ENCODE data around the gene TVP23C.
"Not testable (repeated sequence)": the region's sequence is repeated elsewhere in the genome, so short reads cannot be mapped to it uniquely, and the experiment has no call there.

Gene TVP23C

GRCh38 chr17:15514469-15514868 is 48.8 kb downstream of the TVP23C start:
- no peaks in the 10 kb centered on the region for H3K36me3 ChIP-seq (ENCODE audit: control insufficient read depth, insufficient read depth, low read length)
- H3K4me1 ChIP-seq (ENCODE audit: control insufficient read depth, insufficient read depth, low read length) = no peaks in the 10 kb centered on the region
- no peaks in the 10 kb centered on the region for H3K27me3 ChIP-seq (ENCODE audit: control insufficient read depth, insufficient read depth, low read length)
- H3K4me3 ChIP-seq (ENCODE audit: low read length) = no peak overlapping the region
- no peaks in the 10 kb centered on the region for H3K9me3 ChIP-seq (ENCODE audit: control insufficient read depth, low read length)
- no peak overlapping the region for H3K9ac ChIP-seq (ENCODE audit: low read length)

DNA sequence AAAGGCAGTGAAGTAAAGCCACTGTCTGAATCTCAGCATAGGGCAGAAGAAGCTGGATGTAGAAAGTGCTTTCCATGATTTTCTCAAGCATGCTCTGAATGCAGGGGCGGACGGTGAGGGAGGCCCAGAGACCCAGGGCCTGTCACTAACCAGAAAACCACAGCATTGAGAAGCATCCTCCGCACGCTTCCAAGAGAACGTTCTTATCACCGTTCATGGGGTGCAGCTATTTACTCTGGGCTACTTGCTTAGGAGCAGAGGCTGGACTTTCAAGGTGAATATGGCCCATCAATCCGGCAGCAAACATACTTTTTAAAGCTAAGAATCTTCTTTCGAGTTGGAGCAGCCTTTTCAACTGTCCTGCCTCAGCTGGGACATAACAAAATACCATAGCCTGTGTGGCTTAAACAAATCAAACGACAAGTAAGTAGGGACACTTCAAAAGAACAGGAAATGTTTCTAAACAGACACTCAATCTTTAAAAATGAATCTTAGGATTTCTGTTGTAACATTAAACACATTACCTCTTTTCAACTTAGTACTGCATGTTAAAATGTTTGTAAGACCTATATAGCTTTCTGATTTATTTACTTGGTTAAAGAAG is 49.3 kb downstream of the TVP23C start:
- Histone ChIP-seq H3K9ac (ENCODE audit: low read length) (no peak overlapping the region), H3K9me3 (ENCODE audit: control insufficient read depth, low read length) (no peaks in the 10 kb centered on the region), H3K27me3 (ENCODE audit: control insufficient read depth, insufficient read depth, low read length) (no peaks in the 10 kb centered on the region), H3K4me1 (ENCODE audit: control insufficient read depth, insufficient read depth, low read length) (no peaks in the 10 kb centered on the region), H3K36me3 (ENCODE audit: control insufficient read depth, insufficient read depth, low read length) (no peaks in the 10 kb centered on the region), H3K4me3 (ENCODE audit: low read length) (no peak overlapping the region)

GRCh38 chr17:15513058-15513791 is 50.1 kb downstream of the TVP23C start:
- Histone ChIP-seq H3K27me3 (ENCODE audit: control insufficient read depth, insufficient read depth, low read length) (no peaks in the 10 kb centered on the region), H3K4me3 (ENCODE audit: low read length) (no peak overlapping the region), H3K36me3 (ENCODE audit: control insufficient read depth, insufficient read depth, low read length) (no peaks in the 10 kb centered on the region), H3K9me3 (ENCODE audit: control insufficient read depth, low read length) (no peaks in the 10 kb centered on the region), H3K4me1 (ENCODE audit: control insufficient read depth, insufficient read depth, low read length) (no peaks in the 10 kb centered on the region), H3K9ac (ENCODE audit: low read length) (no peak overlapping the region)

- Histone ChIP-seq H3K27me3 (ENCODE audit: control insufficient read depth, insufficient read depth, low read length) (no peaks in the 10 kb centered on the region), H3K9ac (ENCODE audit: low read length) (no peak overlapping the region), H3K36me3 (ENCODE audit: control insufficient read depth, insufficient read depth, low read length) (no peaks in the 10 kb centered on the region), H3K4me1 (ENCODE audit: control insufficient read depth, insufficient read depth, low read length) (no peaks in the 10 kb centered on the region), H3K9me3 (ENCODE audit: control insufficient read depth, low read length) (no peaks in the 10 kb centered on the region), H3K4me3 (ENCODE audit: low read length) (no peak overlapping the region)
Observed at GRCh38 chr17:15512071-15512709, 51.1 kb downstream of the TVP23C start.

- H3K36me3 ChIP-seq (ENCODE audit: control insufficient read depth, insufficient read depth, low read length) = no peaks in the 10 kb centered on the region
- H3K4me3 ChIP-seq (ENCODE audit: low read length) = no peak overlapping the region
- no peaks in the 10 kb centered on the region for H3K27me3 ChIP-seq (ENCODE audit: control insufficient read depth, insufficient read depth, low read length)
- no peak overlapping the region for H3K9ac ChIP-seq (ENCODE audit: low read length)
- no peaks in the 10 kb centered on the region for H3K4me1 ChIP-seq (ENCODE audit: control insufficient read depth, insufficient read depth, low read length)
- no peaks in the 10 kb centered on the region for H3K9me3 ChIP-seq (ENCODE audit: control insufficient read depth, low read length)
Observed at GRCh38 chr17:15511142-15511541, 52.1 kb downstream of the TVP23C start.

DNA sequence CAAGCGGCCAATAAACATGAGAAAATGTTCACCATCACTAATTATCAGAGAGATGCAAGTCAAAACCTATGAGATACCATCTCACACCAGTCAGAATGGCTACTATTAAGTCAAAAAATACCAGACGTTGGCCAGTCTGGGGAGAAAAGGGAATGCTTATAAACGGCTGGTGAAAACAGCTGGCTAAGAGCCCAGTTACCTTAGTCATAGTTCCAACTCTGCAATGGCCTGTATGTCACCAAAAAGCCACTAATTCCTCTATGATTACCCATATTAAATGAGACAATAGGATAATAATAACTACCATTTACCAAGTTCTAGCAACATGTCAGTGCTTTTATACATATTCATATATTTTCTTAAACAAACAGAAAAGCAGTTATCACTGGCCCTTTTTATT is 52.9 kb downstream of the TVP23C start:
- Histone ChIP-seq H3K9ac (ENCODE audit: low read length) (no peak overlapping the region), H3K4me3 (ENCODE audit: low read length) (no peak overlapping the region), H3K4me1 (ENCODE audit: control insufficient read depth, insufficient read depth, low read length) (no peaks in the 10 kb centered on the region), H3K9me3 (ENCODE audit: control insufficient read depth, low read length) (no peaks in the 10 kb centered on the region), H3K36me3 (ENCODE audit: control insufficient read depth, insufficient read depth, low read length) (no peaks in the 10 kb centered on the region), H3K27me3 (ENCODE audit: control insufficient read depth, insufficient read depth, low read length) (no peaks in the 10 kb centered on the region)

DNA sequence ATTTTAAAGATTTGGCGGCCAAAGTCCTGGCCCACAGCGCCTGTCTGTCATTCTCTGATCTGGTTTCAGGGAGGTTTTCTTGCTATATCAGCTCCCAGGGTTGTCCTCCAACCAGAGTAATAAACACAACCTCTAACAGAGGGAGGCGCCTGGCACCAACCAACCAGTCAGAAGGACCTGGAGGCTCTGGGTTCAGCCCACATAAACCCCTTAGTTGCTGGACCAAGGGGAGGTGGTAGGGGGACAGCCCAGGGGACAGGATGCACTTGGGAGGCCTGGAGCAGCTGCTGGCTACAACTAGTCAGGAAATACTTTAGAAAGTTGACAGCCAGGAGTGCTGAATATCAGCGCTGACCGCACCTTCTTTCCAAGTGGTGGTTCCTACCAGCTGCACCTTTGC is 54.2 kb downstream of the TVP23C start:
- Histone ChIP-seq H3K27me3 (ENCODE audit: control insufficient read depth, insufficient read depth, low read length) (no peaks in the 10 kb centered on the region), H3K4me1 (ENCODE audit: control insufficient read depth, insufficient read depth, low read length) (no peaks in the 10 kb centered on the region), H3K9me3 (ENCODE audit: control insufficient read depth, low read length) (no peaks in the 10 kb centered on the region), H3K36me3 (ENCODE audit: control insufficient read depth, insufficient read depth, low read length) (no peaks in the 10 kb centered on the region), H3K9ac (ENCODE audit: low read length) (no peak overlapping the region), H3K4me3 (ENCODE audit: low read length) (no peak overlapping the region)

DNA sequence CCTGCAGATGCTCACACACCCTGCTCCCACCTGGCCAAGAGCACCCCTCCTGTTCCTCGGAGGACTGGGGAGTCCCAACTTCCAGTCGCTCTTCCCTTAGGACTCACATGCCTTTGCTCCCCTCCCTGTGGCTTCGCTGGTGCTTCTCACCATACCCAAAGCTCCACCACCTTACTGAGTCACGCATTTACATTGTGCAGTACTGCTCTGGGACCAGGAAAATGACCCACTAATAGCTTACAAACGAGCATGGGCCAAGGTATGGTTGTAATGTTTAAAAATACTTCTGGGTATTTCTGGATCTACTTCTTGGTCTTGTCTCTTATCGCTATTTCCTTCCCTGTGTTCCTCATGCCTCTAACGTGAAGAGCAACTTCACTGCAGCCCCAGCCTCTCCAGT is 54.8 kb downstream of the TVP23C start:
- H3K36me3 ChIP-seq (ENCODE audit: control insufficient read depth, insufficient read depth, low read length) = no peaks in the 10 kb centered on the region
- H3K4me1 ChIP-seq (ENCODE audit: control insufficient read depth, insufficient read depth, low read length) = no peaks in the 10 kb centered on the region
- H3K9ac ChIP-seq (ENCODE audit: low read length) = no peak overlapping the region
- no peaks in the 10 kb centered on the region for H3K27me3 ChIP-seq (ENCODE audit: control insufficient read depth, insufficient read depth, low read length)
- H3K9me3 ChIP-seq (ENCODE audit: control insufficient read depth, low read length) = no peaks in the 10 kb centered on the region
- no peak overlapping the region for H3K4me3 ChIP-seq (ENCODE audit: low read length)

GRCh38 chr17:15507896-15508295 is 55.4 kb downstream of the TVP23C start:
- no peaks in the 10 kb centered on the region for H3K27me3 ChIP-seq (ENCODE audit: control insufficient read depth, insufficient read depth, low read length)
- H3K9me3 ChIP-seq (ENCODE audit: control insufficient read depth, low read length) = no peaks in the 10 kb centered on the region
- no peaks in the 10 kb centered on the region for H3K36me3 ChIP-seq (ENCODE audit: control insufficient read depth, insufficient read depth, low read length)
- no peak overlapping the region for H3K4me3 ChIP-seq (ENCODE audit: low read length)
- no peak overlapping the region for H3K9ac ChIP-seq (ENCODE audit: low read length)
- H3K4me1 ChIP-seq (ENCODE audit: control insufficient read depth, insufficient read depth, low read length) = no peaks in the 10 kb centered on the region

- no peak overlapping the region for H3K4me3 ChIP-seq (ENCODE audit: low read length)
- no peaks in the 10 kb centered on the region for H3K9me3 ChIP-seq (ENCODE audit: control insufficient read depth, low read length)
- no peaks in the 10 kb centered on the region for H3K4me1 ChIP-seq (ENCODE audit: control insufficient read depth, insufficient read depth, low read length)
- H3K9ac ChIP-seq (ENCODE audit: low read length) = no peak overlapping the region
- no peaks in the 10 kb centered on the region for H3K36me3 ChIP-seq (ENCODE audit: control insufficient read depth, insufficient read depth, low read length)
- H3K27me3 ChIP-seq (ENCODE audit: control insufficient read depth, insufficient read depth, low read length) = no peaks in the 10 kb centered on the region
Observed at GRCh38 chr17:15507001-15507400, 56.3 kb downstream of the TVP23C start.

- not testable (repeated sequence) for H3K27me3 ChIP-seq (ENCODE audit: control insufficient read depth, insufficient read depth, low read length); H3K4me1 ChIP-seq (ENCODE audit: control insufficient read depth, insufficient read depth, low read length); H3K9me3 ChIP-seq (ENCODE audit: control insufficient read depth, low read length); H3K9ac ChIP-seq (ENCODE audit: low read length); H3K4me3 ChIP-seq (ENCODE audit: low read length); H3K36me3 ChIP-seq (ENCODE audit: control insufficient read depth, insufficient read depth, low read length)
Observed at GRCh38 chr17:15505708-15506107, 57.6 kb downstream of the TVP23C start.

DNA sequence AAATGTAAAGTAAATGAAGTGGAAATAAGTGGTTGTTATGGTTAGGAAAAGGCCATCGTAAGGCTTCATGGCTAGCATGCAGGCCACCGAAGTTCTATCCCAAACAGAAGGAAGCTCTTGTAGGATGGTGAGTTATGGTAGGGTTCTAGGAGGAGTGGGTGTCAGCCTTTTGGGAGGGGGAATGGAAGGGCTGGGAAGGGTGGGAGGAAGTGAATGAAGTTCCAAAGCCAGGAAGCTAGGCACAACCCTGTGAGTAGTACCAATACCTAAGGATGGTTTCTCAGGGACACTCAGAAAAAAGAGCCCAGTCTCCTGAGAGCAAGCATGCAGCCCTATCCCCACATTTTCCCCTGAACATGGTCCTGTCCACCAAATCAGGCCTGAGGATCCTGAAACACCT is 59.6 kb downstream of the TVP23C start:
- no peaks in the 10 kb centered on the region for H3K9me3 ChIP-seq (ENCODE audit: control insufficient read depth, low read length)
- no peak overlapping the region for H3K9ac ChIP-seq (ENCODE audit: low read length)
- no peak overlapping the region for H3K4me3 ChIP-seq (ENCODE audit: low read length)
- H3K36me3 ChIP-seq (ENCODE audit: control insufficient read depth, insufficient read depth, low read length) = no peaks in the 10 kb centered on the region
- no peaks in the 10 kb centered on the region for H3K27me3 ChIP-seq (ENCODE audit: control insufficient read depth, insufficient read depth, low read length)
- no peaks in the 10 kb centered on the region for H3K4me1 ChIP-seq (ENCODE audit: control insufficient read depth, insufficient read depth, low read length)

All from mucosa of stomach (tissue), 1 donor.